ENCODE measurements around the gene EPB41L2. TPM values are rescaled to one million over a fixed set of nuclear protein-coding genes. Genes with fewer than 3 reads are reported as not detected.

The EPB41L2 gene
- total and polyA plus RNA-seq, 4 experiments from 2014 or later: 3.3 to 24.3 (median 12.7) TPM

GRCh38 chr6:130885392-130886192 lies 177.5 kb downstream of the EPB41L2 start:
- Histone ChIP-seq H3K27me3 (ENCODE audit: insufficient read depth, low read length) (no peaks in the 10 kb centered on the region), H3K9me3 (ENCODE audit: control insufficient read depth in 1 of 2, low read length in 2 of 2) (no peaks in the 10 kb centered on the region), H3K4me3 (ENCODE audit: low read length in 2 of 2) (no peak overlapping the region), H3K4me1 (ENCODE audit: insufficient read depth, low read length) (no peaks in the 10 kb centered on the region), H3K27ac (ENCODE audit: low read depth, low read length) (no peak overlapping the region), H3K36me3 (ENCODE audit: insufficient read depth, low read length) (no peaks in the 10 kb centered on the region)
- no peaks in the 10 kb centered on the region for H3K9me3 Mint-ChIP-seq
- no peaks in the 10 kb centered on the region for H3K4me1 Mint-ChIP-seq
- no peak overlapping the region for H3K4me3 Mint-ChIP-seq
- ChIA-PET CTCF (ENCODE audit: partially characterized antibody) (interaction anchor here (0.6 to 9.2 kb wide), 48 partner anchors 7 to 1395 kb away, joined by 3 to 213 read pairs (median 4); partner anchors contain the start of gene MED23), POLR2A (ENCODE audit: partially characterized antibody) (interaction anchor here (0.7 to 1.4 kb wide), 3 partner anchors 232 to 648 kb away, joined by 4 to 5 read pairs (median 4); no protein-coding TSS in a partner anchor)
- intact Hi-C loops (cut with micrococcal nuclease): loop anchor here (1.0 to 5.0 kb wide), 9 partner anchors 231 to 1597 kb away; partner anchors contain the start of gene MED23
- H3K27ac Mint-ChIP-seq: no peak overlapping the region
- DNase-seq: peak; percentile 72 to 79 (median 77)
- H3K36me3 Mint-ChIP-seq: peaks cover 0 to 9% of the 10 kb centered on the region in 2 donors
- H3K27me3 Mint-ChIP-seq: no peaks in the 10 kb centered on the region

- Histone ChIP-seq H3K27me3 (ENCODE audit: insufficient read depth, low read length) (no peaks in the 10 kb centered on the region), H3K4me1 (ENCODE audit: insufficient read depth, low read length) (no peaks in the 10 kb centered on the region), H3K36me3 (ENCODE audit: insufficient read depth, low read length) (no peaks in the 10 kb centered on the region), H3K27ac (ENCODE audit: low read depth, low read length) (no peak overlapping the region), H3K9me3 (ENCODE audit: control insufficient read depth in 1 of 2, low read length in 2 of 2) (no peaks in the 10 kb centered on the region), H3K4me3 (ENCODE audit: low read length in 2 of 2) (no peak overlapping the region)
- peaks cover 0 to 9% of the 10 kb centered on the region in 2 donors for H3K36me3 Mint-ChIP-seq
- H3K27ac Mint-ChIP-seq: no peak overlapping the region
- no peak for DNase-seq
- POLR2A ChIA-PET (ENCODE audit: partially characterized antibody): no interaction called here
- H3K4me3 Mint-ChIP-seq: no peak overlapping the region
- no peaks in the 10 kb centered on the region for H3K4me1 Mint-ChIP-seq
- no peaks in the 10 kb centered on the region for H3K9me3 Mint-ChIP-seq
- intact Hi-C loops (cut with micrococcal nuclease): no loop called here
- H3K27me3 Mint-ChIP-seq: no peaks in the 10 kb centered on the region
- CTCF ChIA-PET (ENCODE audit: partially characterized antibody): interaction anchor here (1.2 to 2.0 kb wide), 2 partner anchors 234 to 747 kb away, joined by 3 to 5 read pairs; no protein-coding TSS in a partner anchor
These were observed 180.7 kb downstream of the EPB41L2 start for GRCh38 chr6:130882370-130882769.

GRCh38 chr6:130879826-130880225 lies 183.2 kb downstream of the EPB41L2 start:
- intact Hi-C loops (cut with micrococcal nuclease): no loop called here
- H3K9me3 ChIP-seq (ENCODE audit: control insufficient read depth in 1 of 2, low read length in 2 of 2): no peaks in the 10 kb centered on the region
- no peak overlapping the region for H3K27ac ChIP-seq (ENCODE audit: low read depth, low read length)
- no peaks in the 10 kb centered on the region for H3K27me3 ChIP-seq (ENCODE audit: insufficient read depth, low read length)
- POLR2A ChIA-PET (ENCODE audit: partially characterized antibody): interaction anchor here (0.7 kb wide), 1 partner anchor 237 kb away, joined by 3 read pairs; no protein-coding TSS in a partner anchor
- no peaks in the 10 kb centered on the region for H3K4me1 ChIP-seq (ENCODE audit: insufficient read depth, low read length)
- H3K9me3 Mint-ChIP-seq: no peaks in the 10 kb centered on the region
- no peak overlapping the region for H3K4me3 Mint-ChIP-seq
- no peaks in the 10 kb centered on the region for H3K4me1 Mint-ChIP-seq
- peaks cover 0 to 9% of the 10 kb centered on the region in 2 donors for H3K36me3 Mint-ChIP-seq
- no peak overlapping the region for H3K27ac Mint-ChIP-seq
- no peaks in the 10 kb centered on the region for H3K36me3 ChIP-seq (ENCODE audit: insufficient read depth, low read length)
- no peaks in the 10 kb centered on the region for H3K27me3 Mint-ChIP-seq
- no peak overlapping the region for H3K4me3 ChIP-seq (ENCODE audit: low read length in 2 of 2)
- DNase-seq: no peak
- CTCF ChIA-PET (ENCODE audit: partially characterized antibody): interaction anchor here (0.8 to 1.3 kb wide), 3 partner anchors 9 to 749 kb away, joined by 3 to 4 read pairs (median 3); partner anchors contain the start of gene MED23

- H3K9me3 Mint-ChIP-seq: no peaks in the 10 kb centered on the region
- H3K4me1 Mint-ChIP-seq: peaks cover 0 to 7% (median 3%) of the 10 kb centered on the region in 4 donors
- Histone ChIP-seq H3K36me3 (ENCODE audit: insufficient read depth, low read length) (no peaks in the 10 kb centered on the region), H3K4me3 (ENCODE audit: low read length in 2 of 2) (no peak overlapping the region), H3K4me1 (ENCODE audit: insufficient read depth, low read length) (no peaks in the 10 kb centered on the region), H3K27ac (ENCODE audit: low read depth, low read length) (no peak overlapping the region), H3K9me3 (ENCODE audit: control insufficient read depth in 1 of 2, low read length in 2 of 2) (no peaks in the 10 kb centered on the region), H3K27me3 (ENCODE audit: insufficient read depth, low read length) (no peaks in the 10 kb centered on the region)
- CTCF ChIA-PET (ENCODE audit: partially characterized antibody): interaction anchor here (0.6 to 2.0 kb wide), 5 partner anchors 9 to 260 kb away, joined by 3 to 6 read pairs (median 3); no protein-coding TSS in a partner anchor
- H3K27me3 Mint-ChIP-seq: peaks cover 0 to 1% of the 10 kb centered on the region in 2 donors
- intact Hi-C loops (cut with micrococcal nuclease): loop anchor here (2.0 kb wide), 1 partner anchor 175 kb away; no protein-coding TSS in a partner anchor
- H3K36me3 Mint-ChIP-seq: peaks cover 0 to 9% of the 10 kb centered on the region in 2 donors
- POLR2A ChIA-PET (ENCODE audit: partially characterized antibody): no interaction called here
- DNase-seq: no peak
- H3K27ac Mint-ChIP-seq: no peak overlapping the region
- no peak overlapping the region for H3K4me3 Mint-ChIP-seq
These were observed 189.3 kb downstream of the EPB41L2 start for GRCh38 chr6:130873746-130874145.

GRCh38 chr6:130872250-130873095 lies 190.6 kb downstream of the EPB41L2 start:
- Mint-ChIP-seq H3K36me3 (peaks cover 0 to 9% of the 10 kb centered on the region in 2 donors), H3K4me3 (no peak overlapping the region), H3K9me3 (no peaks in the 10 kb centered on the region), H3K27me3 (peaks cover 0 to 1% of the 10 kb centered on the region in 2 donors), H3K4me1 (peaks cover 0 to 7% (median 3%) of the 10 kb centered on the region in 4 donors), H3K27ac (peak overlapping the region in 1 of 7 donors; percentile 76)
- H3K27ac ChIP-seq (ENCODE audit: low read depth, low read length): no peak overlapping the region
- no peaks in the 10 kb centered on the region for H3K4me1 ChIP-seq (ENCODE audit: insufficient read depth, low read length)
- no peaks in the 10 kb centered on the region for H3K9me3 ChIP-seq (ENCODE audit: control insufficient read depth in 1 of 2, low read length in 2 of 2)
- no peak overlapping the region for H3K4me3 ChIP-seq (ENCODE audit: low read length in 2 of 2)
- ChIA-PET CTCF (ENCODE audit: partially characterized antibody) (interaction anchor here (0.9 to 2.4 kb wide), 9 partner anchors 8 to 578 kb away, joined by 3 to 12 read pairs (median 5); no protein-coding TSS in a partner anchor), POLR2A (ENCODE audit: partially characterized antibody) (interaction anchor here (1.3 kb wide), 1 partner anchor 12 kb away, joined by 3 read pairs; no protein-coding TSS in a partner anchor)
- DNase-seq: peak; percentile 43 to 59 (median 58)
- no peaks in the 10 kb centered on the region for H3K27me3 ChIP-seq (ENCODE audit: insufficient read depth, low read length)
- no peaks in the 10 kb centered on the region for H3K36me3 ChIP-seq (ENCODE audit: insufficient read depth, low read length)
- intact Hi-C loops (cut with micrococcal nuclease): loop anchor here (1.0 to 2.0 kb wide), 3 partner anchors 174 to 578 kb away; no protein-coding TSS in a partner anchor

- Mint-ChIP-seq H3K36me3 (peaks cover 0 to 17% of the 10 kb centered on the region in 2 donors), H3K27ac (no peak overlapping the region), H3K4me3 (no peak overlapping the region), H3K9me3 (no peaks in the 10 kb centered on the region), H3K27me3 (peaks cover 0 to 1% of the 10 kb centered on the region in 2 donors), H3K4me1 (peaks cover 0 to 7% (median 3%) of the 10 kb centered on the region in 4 donors)
- no peak overlapping the region for H3K4me3 ChIP-seq (ENCODE audit: low read length in 2 of 2)
- no peaks in the 10 kb centered on the region for H3K9me3 ChIP-seq (ENCODE audit: control insufficient read depth in 1 of 2, low read length in 2 of 2)
- DNase-seq: no peak
- no peak overlapping the region for H3K27ac ChIP-seq (ENCODE audit: low read depth, low read length)
- CTCF ChIA-PET (ENCODE audit: partially characterized antibody): interaction anchor here (0.6 to 2.4 kb wide), 12 partner anchors 15 to 1247 kb away, joined by 3 to 12 read pairs (median 4); no protein-coding TSS in a partner anchor
- no peaks in the 10 kb centered on the region for H3K36me3 ChIP-seq (ENCODE audit: insufficient read depth, low read length)
- no peaks in the 10 kb centered on the region for H3K27me3 ChIP-seq (ENCODE audit: insufficient read depth, low read length)
- intact Hi-C loops (cut with micrococcal nuclease): no loop called here
- POLR2A ChIA-PET (ENCODE audit: partially characterized antibody): no interaction called here
- H3K4me1 ChIP-seq (ENCODE audit: insufficient read depth, low read length): no peaks in the 10 kb centered on the region
These were observed 192.7 kb downstream of the EPB41L2 start for GRCh38 chr6:130870179-130870880.

Measured in CD4-positive, alpha-beta memory T cell (primary cell).